GM21526 (cell line): Measurements from ENCODE around the gene RBBP8.
"Not testable (repeated sequence)": the region's sequence is repeated elsewhere in the genome, so short reads cannot be mapped to it uniquely, and the experiment has no call there.

Experiments used
- ATAC-seq: cut with Tn5 transposase; IDR thresholded peaks from one replicate; pipeline ENCODE4 v1.9.1; 2021; ENCODE audit warnings: moderate library complexity; ENCODE audit not compliant: unreplicated experiment, low FRiP score

The RBBP8 gene

DNA sequence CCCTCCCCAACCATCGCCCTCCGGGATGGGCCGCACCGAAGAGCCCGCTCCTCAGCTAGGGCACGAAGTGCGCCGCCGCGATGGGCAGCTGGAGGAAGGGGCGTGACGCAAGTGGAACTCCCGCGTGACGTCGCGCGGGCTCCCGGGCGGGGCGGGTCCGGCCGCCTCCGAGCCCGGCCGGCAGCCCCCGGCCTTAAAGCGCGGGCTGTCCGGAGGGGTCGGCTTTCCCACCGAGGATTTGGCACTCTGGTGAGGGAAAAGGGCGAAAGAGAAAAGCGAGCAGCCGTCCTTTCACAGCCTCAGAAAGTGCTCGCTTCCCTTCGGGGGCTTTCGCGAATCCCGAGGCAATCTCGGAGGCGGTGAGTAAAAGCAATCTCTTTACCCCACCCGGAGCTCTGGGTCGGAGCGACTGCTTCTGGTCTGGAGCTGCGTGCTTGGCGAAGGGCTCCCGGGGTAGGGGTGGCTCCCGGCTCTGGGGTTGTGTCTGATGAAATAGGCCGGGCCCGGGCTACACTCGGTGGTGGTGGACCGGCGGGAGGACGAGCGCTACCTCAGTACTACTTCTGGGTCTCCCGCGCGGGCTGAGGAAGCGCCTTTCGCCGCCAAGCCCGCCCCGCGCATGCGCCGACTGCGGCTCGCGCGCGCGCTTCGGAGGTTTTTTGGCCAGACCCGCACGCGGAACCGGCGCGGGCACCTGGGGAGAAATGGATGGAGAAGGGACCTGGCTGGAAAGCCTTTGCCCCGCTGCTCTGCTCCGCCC is at the start of gene RBBP8:
Gene RBBP8 (plus strand): TSS at position 123 of the 760 bp plus-strand sequence. CDS start 3,524 bp downstream, outside the sequence.
- ATAC-seq: peak; percentile 77

GRCh38 chr18:22883827-22884226 is 49.3 kb upstream of the RBBP8 start:
- ATAC-seq: no peak

DNA sequence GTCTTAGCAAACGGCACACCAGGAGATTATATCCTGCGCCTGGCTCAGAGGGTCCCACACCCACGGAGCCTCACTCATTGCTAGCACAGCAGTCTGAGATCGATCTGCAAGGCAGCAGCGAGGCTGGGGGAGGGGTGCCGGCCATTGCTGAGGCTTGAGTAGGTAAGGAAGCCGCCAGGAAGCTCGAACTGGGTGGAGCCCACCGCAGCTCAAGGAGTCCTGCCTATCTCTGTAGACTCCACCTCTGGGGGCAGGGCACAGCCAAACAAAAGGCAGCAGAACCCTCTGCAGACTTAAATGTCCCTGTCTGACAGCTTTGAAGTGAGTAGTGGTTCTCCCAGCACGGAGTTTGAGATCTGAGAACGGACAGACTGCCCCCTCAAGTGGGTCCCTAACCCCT is 47.4 kb upstream of the RBBP8 start:
- ATAC-seq: not testable (repeated sequence)

GRCh38 chr18:22899421-22899820 is 33.7 kb upstream of the RBBP8 start:
- no peak for ATAC-seq

- ATAC-seq: no peak
Observed at GRCh38 chr18:22900558-22901238, 32.4 kb upstream of the RBBP8 start.

- ATAC-seq: no peak
Observed at GRCh38 chr18:22902093-22902492, 31.0 kb upstream of the RBBP8 start.

DNA sequence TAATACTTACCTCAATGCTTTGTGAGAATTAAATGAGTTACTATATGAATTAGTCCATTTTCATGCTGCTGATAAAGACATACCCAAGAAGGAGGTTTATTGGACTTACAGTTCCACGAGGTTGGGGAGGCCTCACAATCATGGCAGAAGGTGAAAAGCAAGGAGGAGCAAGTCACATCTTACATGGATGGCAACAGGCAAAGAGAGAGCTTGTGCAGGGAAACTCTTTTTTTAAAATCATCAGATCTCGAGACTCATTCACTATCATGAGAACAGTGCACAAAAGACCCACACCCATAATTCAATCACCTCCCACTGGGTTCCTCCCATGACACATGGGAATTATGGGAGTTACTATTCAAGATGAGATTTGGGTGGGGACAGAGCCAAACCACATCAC is 29.9 kb upstream of the RBBP8 start:
- not testable (repeated sequence) for ATAC-seq

GRCh38 chr18:22912149-22912548 is 21.0 kb upstream of the RBBP8 start:
- no peak for ATAC-seq

- ATAC-seq: no peak
Observed at GRCh38 chr18:22912835-22913234, 20.3 kb upstream of the RBBP8 start.

GRCh38 chr18:22913861-22914260 is 19.3 kb upstream of the RBBP8 start:
- no peak for ATAC-seq

DNA sequence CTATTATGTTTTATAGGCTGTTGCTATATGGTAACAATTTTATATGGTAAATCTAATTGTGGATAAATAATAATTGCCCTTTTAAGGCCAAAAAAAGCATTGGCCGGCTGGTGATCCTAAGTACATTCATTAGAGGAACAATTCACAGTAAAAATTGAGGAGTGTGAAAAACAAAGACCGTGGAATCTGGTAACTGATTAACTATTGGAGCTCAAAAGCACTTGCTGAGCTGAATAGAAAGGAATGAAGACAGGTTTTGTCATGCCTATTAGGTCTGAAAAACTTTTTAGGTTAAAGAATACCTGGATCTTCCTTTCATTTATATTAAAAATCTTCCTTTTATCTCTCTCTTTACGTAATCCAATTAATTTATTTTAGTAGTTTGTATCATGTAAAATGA is 18.5 kb upstream of the RBBP8 start:
- no peak for ATAC-seq

GRCh38 chr18:22915337-22915736 is 17.8 kb upstream of the RBBP8 start:
- ATAC-seq: no peak

DNA sequence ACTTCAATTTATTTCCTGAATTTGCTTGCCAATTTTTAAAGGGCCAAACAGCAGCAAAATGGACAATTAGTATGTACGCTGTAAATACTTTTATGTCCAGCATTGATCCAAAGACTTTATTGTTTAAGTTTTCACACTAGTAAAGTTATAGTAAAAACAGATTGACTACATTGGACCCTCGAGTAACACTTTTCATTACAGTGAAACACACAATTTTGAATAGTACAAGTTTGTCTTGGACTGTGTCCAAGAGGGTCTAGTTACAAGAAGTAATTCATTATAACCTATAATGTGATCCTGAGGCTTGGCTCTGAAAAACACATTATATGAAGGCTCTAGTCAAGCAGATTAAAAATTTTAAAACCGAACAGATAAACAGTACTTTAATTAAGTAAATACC is 11.4 kb upstream of the RBBP8 start:
- ATAC-seq: no peak

- ATAC-seq: no peak
Observed at GRCh38 chr18:22924589-22924988, 8.5 kb upstream of the RBBP8 start.

- no peak for ATAC-seq
Observed at GRCh38 chr18:22926454-22926853, 6.7 kb upstream of the RBBP8 start.

- no peak for ATAC-seq
Observed at GRCh38 chr18:22928339-22928738, 4.8 kb upstream of the RBBP8 start.

- ATAC-seq: peak; percentile 40
Observed at GRCh38 chr18:22930089-22930713, 2.9 kb upstream of the RBBP8 start.

- peak; percentile 30 for ATAC-seq
Observed at GRCh38 chr18:22932885-22933205, 283 bp upstream of the RBBP8 start.

DNA sequence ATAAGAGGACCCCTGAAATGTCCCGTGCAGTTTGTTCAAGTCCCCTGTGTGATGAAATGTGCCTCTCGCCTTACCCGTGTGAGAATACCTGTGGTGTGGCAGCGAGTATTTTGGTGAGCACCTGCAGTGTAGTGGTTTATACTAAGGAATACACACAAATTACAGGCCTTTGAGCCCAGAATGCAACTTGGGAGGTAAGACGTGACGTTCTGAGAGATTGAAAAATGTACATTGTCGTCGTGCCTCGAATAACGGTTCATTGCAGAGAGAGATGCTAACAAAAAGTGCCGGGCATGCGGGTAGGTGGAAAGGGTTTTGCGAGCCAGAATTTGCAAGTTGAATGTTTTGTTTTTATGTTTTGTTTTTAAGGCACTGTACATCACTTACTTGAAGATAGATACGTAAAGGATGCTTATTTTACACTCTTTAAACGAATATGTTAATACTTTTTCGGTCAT is 867 bp downstream of the RBBP8 start:
- no peak for ATAC-seq

DNA sequence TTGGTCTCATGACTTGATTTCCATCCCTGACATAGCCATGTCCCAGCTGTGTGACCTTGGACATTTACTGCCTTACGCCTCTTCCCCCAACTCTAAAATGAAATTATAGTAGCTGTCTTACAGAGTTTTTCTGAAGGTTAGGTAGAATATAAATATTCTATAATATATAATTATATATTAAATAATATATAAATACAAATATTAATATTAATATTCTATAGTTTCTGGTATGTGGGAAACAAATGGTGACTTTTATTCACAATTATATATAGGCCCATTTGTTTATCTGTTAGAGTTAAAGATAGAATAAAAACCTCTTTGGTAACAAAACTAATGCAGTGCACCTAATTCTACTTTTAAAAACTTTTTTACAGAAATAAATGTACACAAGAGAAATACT is 1.7 kb downstream of the RBBP8 start:
- no peak for ATAC-seq

DNA sequence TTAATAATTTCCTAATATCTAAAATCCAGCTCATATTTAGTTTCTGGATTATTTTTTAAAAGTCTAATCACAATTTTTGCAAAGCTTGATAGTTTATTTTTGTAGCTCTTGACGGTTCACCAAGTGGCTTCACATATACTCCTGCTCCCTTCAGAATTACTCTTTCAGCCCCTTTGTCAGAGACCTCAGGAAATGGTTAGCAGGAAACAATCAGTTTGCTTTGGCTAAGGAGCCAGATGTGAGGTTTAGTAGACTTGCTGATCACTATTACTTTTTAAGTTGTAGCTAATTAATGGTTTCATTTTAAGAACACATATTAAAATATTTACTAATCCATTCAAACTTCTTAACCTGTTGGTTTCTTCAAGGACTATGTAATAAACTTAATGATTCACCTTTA is 2.3 kb downstream of the RBBP8 start:
- ATAC-seq: no peak

GRCh38 chr18:22936515-22936914 is 3.4 kb downstream of the RBBP8 start:
- no peak for ATAC-seq
